MV-4-11 (cell line): Measurements from ENCODE around the gene NKD1.
"Not testable (repeated sequence)": the region's sequence is repeated elsewhere in the genome, so short reads cannot be mapped to it uniquely, and the experiment has no call there.

ENCODE experiments used
- DNase-seq: peaks from one replicate; lab custom pipeline; 2025; lab: John Stamatoyannopoulos, UW

NKD1 gene

GRCh38 chr16:50520451-50521245, 27.5 kb upstream of the NKD1 start:
- no peak for DNase-seq

- DNase-seq, result no peak
Observed at GRCh38 chr16:50521246-50521900, 26.8 kb upstream of the NKD1 start.

- DNase-seq, result no peak
Observed at GRCh38 chr16:50522324-50522723, 25.9 kb upstream of the NKD1 start.

GRCh38 chr16:50523710-50524109, 24.5 kb upstream of the NKD1 start:
- no peak for DNase-seq

GRCh38 chr16:50525262-50525661, 22.9 kb upstream of the NKD1 start:
- DNase-seq, result no peak

GRCh38 chr16:50525716-50526115, 22.5 kb upstream of the NKD1 start:
- DNase-seq, result no peak

- no peak for DNase-seq
Observed at GRCh38 chr16:50526249-50526648, 21.9 kb upstream of the NKD1 start.

- no peak for DNase-seq
Observed at GRCh38 chr16:50526796-50527195, 21.4 kb upstream of the NKD1 start.

GRCh38 chr16:50528820-50529219, 19.4 kb upstream of the NKD1 start:
- no peak for DNase-seq

GRCh38 chr16:50529334-50529733, 18.9 kb upstream of the NKD1 start:
- no peak for DNase-seq

GRCh38 chr16:50530277-50531236, 17.6 kb upstream of the NKD1 start:
- DNase-seq, result no peak

- DNase-seq, result no peak
Observed at GRCh38 chr16:50531359-50531758, 16.8 kb upstream of the NKD1 start.

- no peak for DNase-seq
Observed at GRCh38 chr16:50531901-50532300, 16.3 kb upstream of the NKD1 start.

GRCh38 chr16:50532576-50532975, 15.6 kb upstream of the NKD1 start:
- DNase-seq, result no peak

- DNase-seq, result no peak
Observed at GRCh38 chr16:50533317-50533716, 14.9 kb upstream of the NKD1 start.

- no peak for DNase-seq
Observed at GRCh38 chr16:50534091-50534490, 14.1 kb upstream of the NKD1 start.

- no peak for DNase-seq
Observed at GRCh38 chr16:50534556-50534955, 13.6 kb upstream of the NKD1 start.

GRCh38 chr16:50534958-50535357, 13.2 kb upstream of the NKD1 start:
- no peak for DNase-seq

GRCh38 chr16:50535506-50536257, 12.5 kb upstream of the NKD1 start:
- DNase-seq, result no peak

- not testable (repeated sequence) for DNase-seq
Observed at GRCh38 chr16:50536258-50536645, 11.9 kb upstream of the NKD1 start.

- DNase-seq, result no peak
Observed at GRCh38 chr16:50537533-50538290, 10.5 kb upstream of the NKD1 start.
